ENCODE measurements around the gene SUGCT. TPM values are rescaled to one million over a fixed set of nuclear protein-coding genes. Genes with fewer than 3 reads are reported as not detected.
A peak's percentile ranks its signal among the peaks of the same experiment; 100 is the strongest.

The SUGCT gene
- total RNA-seq, 1 donor from 2014 or later = 1.7 TPM

GRCh38 chr7:40437498-40437897 lies 302.7 kb downstream of the SUGCT start:
- DNase-seq = no peak
- Histone ChIP-seq H3K4me3 (no peak overlapping the region), H3K4me1 (no peaks in the 10 kb centered on the region), H3K9me3 (peaks cover 15% of the 10 kb centered on the region), H3K36me3 (no peaks in the 10 kb centered on the region), H3K27me3 (ENCODE audit: low read depth) (no peaks in the 10 kb centered on the region), H3K27ac (no peak overlapping the region)
- TF ChIP-seq CTCF (IDR thresholded peaks at IDR 0.05) = no peak
- peak; percentile 42 to 72 for ATAC-seq
- intact Hi-C loops (cut with DNase I) = no loop called here

- H3K4me1 ChIP-seq = no peaks in the 10 kb centered on the region
- no peak for TF ChIP-seq CTCF (IDR thresholded peaks at IDR 0.05)
- intact Hi-C loops (cut with DNase I) = no loop called here
These were observed 303.3 kb downstream of the SUGCT start for GRCh38 chr7:40437936-40438634.

GRCh38 chr7:40439686-40440085 lies 304.9 kb downstream of the SUGCT start:
- ATAC-seq = no peak

More at GRCh38 chr7:40437936-40438634, 303.3 kb downstream of the SUGCT start:
- H3K27ac ChIP-seq = no peak overlapping the region
- H3K4me3 ChIP-seq = no peak overlapping the region
- ATAC-seq (no peak), DNase-seq (no peak)
- H3K9me3 ChIP-seq = peaks cover 18% of the 10 kb centered on the region
- no peaks in the 10 kb centered on the region for H3K27me3 ChIP-seq (ENCODE audit: low read depth)
- no peaks in the 10 kb centered on the region for H3K36me3 ChIP-seq

GRCh38 chr7:40447345-40447744 lies 312.5 kb downstream of the SUGCT start:
- Histone ChIP-seq H3K4me3 (no peak overlapping the region), H3K36me3 (no peaks in the 10 kb centered on the region), H3K9me3 (peaks cover 5% of the 10 kb centered on the region), H3K27ac (no peak overlapping the region), H3K27me3 (ENCODE audit: low read depth) (no peaks in the 10 kb centered on the region), H3K4me1 (no peaks in the 10 kb centered on the region)
- ATAC-seq (no peak), DNase-seq (no peak)
- TF ChIP-seq CTCF (IDR thresholded peaks at IDR 0.05) = no peak
- intact Hi-C loops (cut with DNase I) = no loop called here

More at GRCh38 chr7:40439686-40440085, 304.9 kb downstream of the SUGCT start:
- no peak overlapping the region for H3K4me3 ChIP-seq
- intact Hi-C loops (cut with DNase I) = no loop called here
- H3K9me3 ChIP-seq = peaks cover 18% of the 10 kb centered on the region
- no peak for DNase-seq
- H3K27me3 ChIP-seq (ENCODE audit: low read depth) = no peaks in the 10 kb centered on the region
- H3K36me3 ChIP-seq = no peaks in the 10 kb centered on the region
- H3K27ac ChIP-seq = no peak overlapping the region
- H3K4me1 ChIP-seq = no peaks in the 10 kb centered on the region
- TF ChIP-seq CTCF (IDR thresholded peaks at IDR 0.05) = no peak

GRCh38 chr7:40455485-40455884 lies 320.7 kb downstream of the SUGCT start:
- H3K36me3 ChIP-seq = no peaks in the 10 kb centered on the region
- no peaks in the 10 kb centered on the region for H3K9me3 ChIP-seq
- no peak for TF ChIP-seq CTCF (IDR thresholded peaks at IDR 0.05)
- H3K27ac ChIP-seq = no peak overlapping the region
- no peaks in the 10 kb centered on the region for H3K4me1 ChIP-seq
- no peaks in the 10 kb centered on the region for H3K27me3 ChIP-seq (ENCODE audit: low read depth)
- DNase-seq (no peak), ATAC-seq (no peak)
- H3K4me3 ChIP-seq = no peak overlapping the region
- intact Hi-C loops (cut with DNase I) = no loop called here

Data from lower lobe of right lung (tissue), 2 donors.